HEK293T (cell line): ENCODE measurements around the gene CGNL1.

Experiments
- ARNT ChIP-seq: fragments of 450-650 bp; IDR thresholded peaks from 2 replicates; pipeline ENCODE4 v1.6.1; 2017; ENCODE audit warnings: mild to moderate bottlenecking
- BHLHE40 ChIP-seq: fragments of 450-650 bp; IDR thresholded peaks from 2 replicates; pipeline ENCODE4 v1.6.1; 2016; ENCODE audit warnings: mild to moderate bottlenecking, moderate library complexity, borderline replicate concordance
- ELF4 ChIP-seq: fragments of 450-650 bp; IDR thresholded peaks from 2 replicates; pipeline ENCODE4 v1.6.1; 2017; ENCODE audit warnings: antibody characterized with exemption
- SUZ12 ChIP-seq: fragments of 450-650 bp; IDR thresholded peaks from 2 replicates; pipeline ENCODE4 v1.6.1; 2016; ENCODE audit warnings: mild to moderate bottlenecking
- TARDBP ChIP-seq: fragments of 450-650 bp; IDR thresholded peaks from 2 replicates; pipeline ENCODE4 v1.6.1; 2016

GRCh38 chr15:57442335-57442734, 66.0 kb downstream of the CGNL1 start:
- TF ChIP-seq TARDBP (no peak), ELF4 (no peak), SUZ12 (no peak), BHLHE40 (no peak), ARNT (no peak)
